Fibroblast of mammary gland (primary cell): ENCODE data around the gene ARID1B.

ENCODE experiments used
- DNase-seq: peaks from one replicate; pipeline ENCODE4 v3.0.0-alpha.2; 2010; ENCODE audit warnings: low read depth
- H3K4me3 ChIP-seq: 2 replicates; pipeline ENCODE4 v1.5.1; 2011; ENCODE audit warnings: low read depth, mild to moderate bottlenecking, low read length, moderate library complexity; ENCODE audit not compliant: control insufficient read depth
- CTCF ChIP-seq: conservative IDR thresholded peaks from 2 replicates; pipeline ENCODE4 v1.5.1; 2011; ENCODE audit warnings: low read depth, low read length, inconsistent platforms; ENCODE audit not compliant: control insufficient read depth, insufficient read depth

The ARID1B gene

GRCh38 chr6:156948807-156949206, 171.6 kb downstream of the ARID1B start:
- no peak for TF ChIP-seq CTCF
- peak; percentile 82 for DNase-seq
- no peak overlapping the region for H3K4me3 ChIP-seq

- peak; percentile 61 for DNase-seq
- no peak for TF ChIP-seq CTCF
- no peak overlapping the region for H3K4me3 ChIP-seq
Measured at GRCh38 chr6:156949376-156949775, 172.2 kb downstream of the ARID1B start.

- no peak overlapping the region for H3K4me3 ChIP-seq
- TF ChIP-seq CTCF: no peak
- no peak for DNase-seq
Measured at GRCh38 chr6:156950084-156950483, 172.9 kb downstream of the ARID1B start.

GRCh38 chr6:156950531-156950930, 173.4 kb downstream of the ARID1B start:
- no peak overlapping the region for H3K4me3 ChIP-seq
- no peak for DNase-seq
- no peak for TF ChIP-seq CTCF

- no peak for TF ChIP-seq CTCF
- no peak overlapping the region for H3K4me3 ChIP-seq
- no peak for DNase-seq
Measured at GRCh38 chr6:156952401-156952800, 175.2 kb downstream of the ARID1B start.

- H3K4me3 ChIP-seq: peak overlapping the region; percentile 21
- TF ChIP-seq CTCF: no peak
- DNase-seq: no peak
Measured at GRCh38 chr6:156953127-156953478, 175.9 kb downstream of the ARID1B start.

- H3K4me3 ChIP-seq: peak overlapping the region; percentile 21
- DNase-seq: peak; percentile 97
- TF ChIP-seq CTCF: peak; percentile 49
Measured at GRCh38 chr6:156953479-156954146, 176.4 kb downstream of the ARID1B start.
